Right lobe of liver (tissue), 6 donors: ENCODE results near the gene SHISA8. TPM values are rescaled to one million over a fixed set of nuclear protein-coding genes. Genes with fewer than 3 reads are reported as not detected.

Experiments
- ATAC-seq, 4 donors: fragments of 200-7000 bp; cut with Tn5 transposase; one replicate each; pipeline ENCODE4 v1.9.1; 2020; ENCODE audit warnings: mild to moderate bottlenecking in 4 of 4, moderate library complexity in 4 of 4
- DNase-seq, 3 donors: peaks; one replicate each; pipeline ENCODE4 v3.0.0-alpha.2; 2020
- H3K27ac ChIP-seq, 3 donors: fragments of 200-600 bp; one replicate each; pipeline ENCODE4 v1.8.0; 2022
- H3K27me3 ChIP-seq, 2 donors: fragments of 200-600 bp; one replicate each; pipeline ENCODE4 v1.8.0; 2022
- H3K36me3 ChIP-seq, 4 donors: fragments of 200-600 bp; sonication (generic) in 1 of 4; one replicate each; pipeline versions ENCODE4 v1.5.1 to v1.8.0; 2017 to 2022; ENCODE audit warnings: control low read depth in 1 of 4
- H3K4me1 ChIP-seq, 4 donors: fragments of 200-600 bp; sonication (generic) in 1 of 4; one replicate each; pipeline versions ENCODE4 v1.5.1 to v1.8.0; 2017 to 2022; ENCODE audit warnings: control low read depth in 1 of 4
- H3K4me3 ChIP-seq, 3 donors: fragments of 200-600 bp; one replicate each; pipeline ENCODE4 v1.8.0; 2022
- H3K9me3 ChIP-seq, 4 donors: fragments of 200-600 bp; sonication (generic) in 1 of 4; one replicate each; pipeline versions ENCODE4 v1.5.1 to v1.8.0; 2017 to 2022; ENCODE audit warnings: control low read depth in 1 of 4
- CTCF ChIP-seq, 4 donors: fragments of 200-600 bp in 3 of 4; fragments of 450-650 bp in 1 of 4; IDR thresholded peaks; one replicate each; pipeline versions ENCODE4 v1.5.1 to v1.8.0; 2016 to 2022; ENCODE audit warnings: antibody characterized with exemption in 4 of 4, mild to moderate bottlenecking in 2 of 4
- POLR2A ChIP-seq: fragments of 450-650 bp; IDR thresholded peaks from one replicate; pipeline ENCODE4 v1.6.1; 2017; ENCODE audit warnings: antibody characterized with exemption, mild to moderate bottlenecking
- WGBS: methylation state at CpG from one replicate; pipeline ENCODE4 v1.1.6; 2018; ENCODE audit warnings: low coverage, low lambda C conversion rate; ENCODE audit not compliant: insufficient coverage; ENCODE audit errors: missing lambda C conversion rate; 5-methylcytosine and 5-hydroxymethylcytosine counted together
- intact Hi-C, 2 donors: fragments of 100-400 bp; cut with DNase I; formaldehyde crosslinking; loops; one replicate each; pipeline versions ENCODE4 v1.11.2 to v1.14.1; 2022
- total RNA-seq, 6 experiments: library from RNA; depleted of rRNA in 2 of 6; stranded (reverse); fragments of >200 nt in 2 of 6; fragmentation: NEBNext Ultra II Directional in 3 of 6; extraction: Animal tissue kit (Norgen Biotek cat#: 25700) in 3 of 6; gene quantifications; one replicate each; pipeline versions ENCODE4 v1.1.0 to v1.2.4, GENCODE V29; 2016 to 2023
- donor health status: DM: no; HTN: yes; CAD: no.
- donor health status: DM: no; HTN: no; CAD: no.
- donor health status: DM: no; HTN: no; CAD: no.
- donor health status: DM: no; HTN: yes; CAD: no.
- donor health status: DM: no; HTN: yes; CAD: no.

The SHISA8 gene
- total RNA-seq, 6 experiments from 2014 or later = not detected

- Histone ChIP-seq H3K27ac (no peak overlapping the region), H3K9me3 (no peaks in the 10 kb centered on the region), H3K27me3 (peaks cover 0 to 38% of the 10 kb centered on the region in 2 donors), H3K36me3 (peaks cover 0 to 20% (median 8%) of the 10 kb centered on the region in 4 donors), H3K4me3 (peak overlapping the region in 1 of 3 donors; percentile 7), H3K4me1 (peaks cover 0 to 17% (median 0%) of the 10 kb centered on the region in 4 donors)
- TF ChIP-seq POLR2A (no peak), CTCF (IDR thresholded peaks at IDR 0.05) (no peak)
- 26% methylated on average over 6 of the region's 55 CpGs for WGBS
- DNase-seq (no peak), ATAC-seq (peak in 3 of 4 donors; percentile 8 to 27 (median 12))
- intact Hi-C loops = no loop called here
Observed at GRCh38 chr22:41909310-41910049, 5.4 kb downstream of the SHISA8 start.

- H3K27me3 ChIP-seq = peaks cover 0 to 33% of the 10 kb centered on the region in 2 donors
- intact Hi-C loops = no loop called here
- H3K36me3 ChIP-seq = peaks cover 0 to 29% (median 11%) of the 10 kb centered on the region in 4 donors
- no peak overlapping the region for H3K4me3 ChIP-seq
- peak in 3 of 4 donors; percentile 16 to 44 (median 40) for ATAC-seq
- DNase-seq = peak in 2 of 3 donors; percentile 44 to 60
- 44% methylated on average over 7 of the region's 14 CpGs for WGBS
- H3K9me3 ChIP-seq = no peaks in the 10 kb centered on the region
- H3K27ac ChIP-seq = no peak overlapping the region
- peaks cover 0 to 21% (median 0%) of the 10 kb centered on the region in 4 donors for H3K4me1 ChIP-seq
- TF ChIP-seq POLR2A = no peak
- no peak for TF ChIP-seq CTCF (IDR thresholded peaks at IDR 0.05)
Observed at GRCh38 chr22:41908411-41909309, 6.2 kb downstream of the SHISA8 start.

- DNase-seq (peak in 1 of 3 donors; percentile 34), ATAC-seq (no peak)
- peaks cover 0 to 25% of the 10 kb centered on the region in 2 donors for H3K27me3 ChIP-seq
Observed at GRCh38 chr22:41907436-41908401, 7.2 kb downstream of the SHISA8 start.

More at GRCh38 chr22:41907436-41908401, 7.2 kb downstream of the SHISA8 start:
- Histone ChIP-seq H3K27ac (no peak overlapping the region), H3K36me3 (peaks cover 0 to 32% (median 11%) of the 10 kb centered on the region in 4 donors), H3K9me3 (no peaks in the 10 kb centered on the region), H3K4me1 (peaks cover 0 to 26% (median under 1%) of the 10 kb centered on the region in 4 donors), H3K4me3 (no peak overlapping the region)
- WGBS = 73% methylated on average over 2 of the region's 10 CpGs
- intact Hi-C loops = no loop called here
- TF ChIP-seq POLR2A (no peak), CTCF (IDR thresholded peaks at IDR 0.05) (no peak)
